HG02885 (cell line): Measurements from ENCODE around the gene CREB3L1.

ENCODE experiments used
- ATAC-seq: cut with Tn5 transposase; IDR thresholded peaks from one replicate; pipeline ENCODE4 v1.9.1; 2021; ENCODE audit warnings: mild to moderate bottlenecking; ENCODE audit not compliant: unreplicated experiment, poor library complexity

The CREB3L1 gene

DNA sequence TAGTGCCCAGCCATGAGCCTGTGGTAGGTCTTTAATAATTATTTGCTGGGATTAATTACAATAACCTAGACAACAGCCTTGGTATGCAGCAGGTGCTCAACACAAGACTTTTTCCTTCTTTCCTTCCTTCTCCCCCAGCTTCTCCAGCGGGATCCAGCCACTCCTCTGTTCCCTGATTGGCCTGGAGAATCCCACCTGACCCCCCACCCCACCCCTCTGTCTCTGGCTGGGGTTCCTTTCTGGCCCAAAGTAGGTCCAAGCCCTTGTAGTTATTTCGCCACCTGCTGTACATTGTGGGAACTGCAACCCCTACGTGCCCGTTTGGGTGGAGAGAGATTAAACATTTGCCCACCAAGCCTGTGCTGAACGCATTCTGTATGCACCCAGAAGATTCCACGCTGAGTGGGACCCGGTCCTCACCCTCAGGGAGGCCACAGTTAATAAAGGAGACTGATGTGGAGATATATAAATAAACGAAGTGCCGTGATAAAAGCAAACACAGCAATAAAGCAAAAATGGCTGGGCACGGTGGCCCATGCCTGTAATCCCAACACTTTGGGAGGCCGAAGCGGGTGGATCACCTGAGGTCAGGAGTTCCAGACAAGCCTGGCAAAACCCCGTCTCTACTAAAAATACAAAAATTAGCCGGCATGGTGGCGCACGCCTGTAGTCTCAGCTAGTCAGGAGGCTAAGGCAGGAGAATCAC is 37.7 kb downstream of the CREB3L1 start:
- ATAC-seq: no peak

DNA sequence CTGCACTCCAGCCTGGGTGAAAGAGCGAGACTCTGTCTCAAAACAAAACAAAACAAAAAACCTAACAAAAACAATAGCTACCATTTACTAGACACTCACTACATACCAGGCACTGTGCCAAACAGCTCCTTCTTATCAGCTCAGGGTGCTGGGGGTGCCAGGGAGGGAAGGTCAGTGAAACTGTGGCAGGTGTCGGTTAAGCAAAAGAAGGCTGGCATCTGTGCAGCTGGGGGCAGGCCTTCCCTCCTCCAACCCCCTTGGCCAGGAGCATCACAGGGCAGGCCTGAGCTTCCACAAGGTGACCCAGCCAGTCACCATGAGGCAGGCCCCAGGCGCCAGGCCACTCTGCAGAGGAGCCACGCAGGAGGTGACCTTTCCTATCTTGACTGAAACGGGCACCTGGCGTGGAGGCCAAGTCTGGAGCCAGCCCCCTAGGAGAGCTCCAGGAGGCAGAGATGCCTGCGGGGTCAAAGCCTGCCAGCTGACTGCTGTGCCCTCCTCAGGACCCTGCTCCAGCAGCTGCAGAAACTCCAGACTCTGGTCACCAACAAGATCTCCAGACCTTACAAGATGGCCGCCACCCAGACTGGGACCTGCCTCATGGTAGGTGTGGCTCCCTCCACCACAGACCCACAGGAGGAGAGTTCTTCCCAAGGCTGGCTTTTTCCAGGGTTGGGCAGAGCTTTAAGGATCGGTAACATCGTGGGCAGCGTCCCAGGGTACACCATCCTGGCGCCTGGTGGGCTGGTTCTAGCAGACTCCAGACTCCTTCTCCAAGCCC is 38.5 kb downstream of the CREB3L1 start:
- ATAC-seq: no peak

DNA sequence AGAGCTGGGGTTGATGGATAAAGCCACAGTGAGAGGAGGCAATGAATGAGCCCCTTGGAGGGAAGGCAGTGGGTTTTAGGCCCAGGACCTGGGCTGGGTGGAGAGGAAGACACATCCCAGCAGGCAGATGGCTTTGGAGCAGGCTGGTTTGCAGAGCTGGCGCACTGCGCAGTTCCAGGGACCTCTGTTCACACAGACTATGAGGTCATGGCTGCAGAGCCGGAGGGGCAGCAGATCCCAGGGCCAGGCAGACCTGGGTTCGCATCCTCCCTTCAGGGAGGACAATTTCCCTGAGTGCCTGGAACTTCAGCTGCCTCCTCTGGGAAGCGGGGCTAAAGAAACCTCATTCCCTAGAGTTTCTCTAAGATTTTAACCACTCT is 41.6 kb downstream of the CREB3L1 start:
- no peak for ATAC-seq

DNA sequence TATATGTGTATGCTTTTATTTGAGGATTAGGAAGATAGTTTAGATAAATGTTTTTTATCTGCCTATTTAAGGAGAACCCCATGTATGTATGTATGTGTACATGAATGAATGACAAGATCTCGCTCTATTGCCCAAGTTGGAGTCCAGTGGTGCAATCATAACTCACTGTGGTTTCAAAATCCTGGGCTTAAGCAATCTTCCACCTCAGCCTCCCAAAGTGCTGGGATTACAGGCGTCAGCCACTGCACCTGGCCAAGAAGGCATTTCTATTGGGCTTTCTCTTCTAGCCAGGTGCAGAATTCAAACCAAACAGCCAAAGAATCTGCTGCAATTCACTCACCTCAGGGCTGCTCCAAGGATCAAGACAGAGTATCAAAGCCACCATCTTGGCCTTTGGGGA is 44.3 kb downstream of the CREB3L1 start:
- no peak for ATAC-seq

DNA sequence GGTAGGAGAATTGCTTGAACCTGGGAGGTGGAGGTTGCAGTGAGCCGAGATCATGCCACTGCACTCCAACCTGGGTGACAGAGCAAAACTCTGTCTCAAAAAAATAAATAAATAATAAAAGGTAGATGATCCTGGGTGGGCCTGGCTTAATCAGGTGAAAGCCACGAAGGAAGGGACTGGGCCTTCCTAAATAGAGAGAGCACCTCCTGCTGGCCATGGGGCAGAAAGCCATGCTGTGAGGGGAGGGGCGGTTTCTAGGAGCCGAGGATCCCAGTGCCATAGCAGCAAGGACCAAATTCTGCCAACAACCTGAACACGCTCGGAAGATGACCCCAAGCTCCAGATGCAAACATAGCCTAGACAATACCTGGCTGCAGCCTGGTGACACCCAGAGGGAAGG is 45.3 kb downstream of the CREB3L1 start:
- ATAC-seq: no peak

DNA sequence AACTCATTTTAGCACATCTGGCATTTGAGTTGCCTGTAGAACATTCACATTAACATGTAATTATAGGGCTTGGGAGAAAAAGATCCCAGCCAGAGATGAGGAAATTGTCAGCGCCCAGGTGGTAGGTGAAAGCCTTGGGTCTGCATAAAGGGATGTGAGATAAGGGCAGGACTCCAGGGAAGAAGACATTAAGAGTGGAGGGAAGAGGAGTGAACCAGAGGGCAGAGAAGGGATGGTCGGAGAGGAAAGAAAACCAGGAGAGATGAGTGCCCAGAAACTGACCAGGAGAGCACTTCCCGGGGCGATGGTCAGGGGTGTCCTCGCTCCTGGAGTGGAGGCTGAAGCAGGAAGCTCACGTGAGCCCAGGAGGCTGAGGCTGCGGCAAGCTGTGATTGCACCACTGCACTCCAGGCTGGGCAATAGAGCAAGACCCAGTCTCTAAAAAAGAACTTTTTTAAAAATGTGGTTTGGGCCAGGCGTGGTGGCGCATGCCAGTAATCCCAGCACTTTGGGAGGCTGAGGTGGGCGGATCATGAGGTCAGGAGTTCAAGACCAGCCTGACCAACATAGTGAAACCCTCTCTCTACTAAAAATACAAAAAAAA is 49.5 kb downstream of the CREB3L1 start:
- ATAC-seq: no peak

DNA sequence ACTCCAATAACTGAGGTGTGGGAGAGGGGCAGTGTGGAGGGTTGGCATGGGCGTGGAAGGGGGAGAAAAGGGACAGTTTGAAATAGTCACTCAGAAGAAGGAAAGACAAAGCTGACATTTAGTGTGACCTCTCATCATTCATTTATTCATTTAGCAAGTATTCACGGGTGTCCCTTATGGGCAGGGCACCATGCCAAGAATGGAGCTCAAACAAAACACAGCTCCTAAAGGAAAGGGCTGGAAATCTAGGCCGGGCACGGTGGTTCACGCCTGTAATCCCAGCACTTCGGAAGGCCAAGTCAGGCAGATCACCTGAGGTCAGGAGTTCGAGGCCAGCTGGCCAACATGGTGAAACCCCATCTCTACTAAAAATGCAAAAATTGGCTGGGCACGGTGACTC is 50.4 kb downstream of the CREB3L1 start:
- no peak for ATAC-seq

DNA sequence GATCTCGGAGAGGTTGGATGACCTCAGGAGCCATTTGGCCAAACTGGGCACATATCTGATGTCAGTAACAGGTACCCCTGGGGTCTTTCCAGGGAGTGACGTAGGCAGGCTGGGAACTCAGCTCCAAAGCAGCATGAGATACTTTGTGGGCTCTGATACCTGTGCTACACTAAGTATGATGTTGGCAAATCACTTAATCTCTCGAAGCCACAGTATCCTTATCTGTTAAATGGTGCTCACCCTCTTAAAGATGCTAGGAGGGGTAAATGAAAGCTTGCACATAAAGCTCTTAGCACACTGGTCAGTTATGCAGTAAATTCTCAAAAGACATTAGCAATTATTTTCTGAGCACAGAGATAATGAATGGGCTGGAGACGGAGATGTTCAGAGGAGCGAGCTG is 52.7 kb downstream of the CREB3L1 start:
- no peak for ATAC-seq

DNA sequence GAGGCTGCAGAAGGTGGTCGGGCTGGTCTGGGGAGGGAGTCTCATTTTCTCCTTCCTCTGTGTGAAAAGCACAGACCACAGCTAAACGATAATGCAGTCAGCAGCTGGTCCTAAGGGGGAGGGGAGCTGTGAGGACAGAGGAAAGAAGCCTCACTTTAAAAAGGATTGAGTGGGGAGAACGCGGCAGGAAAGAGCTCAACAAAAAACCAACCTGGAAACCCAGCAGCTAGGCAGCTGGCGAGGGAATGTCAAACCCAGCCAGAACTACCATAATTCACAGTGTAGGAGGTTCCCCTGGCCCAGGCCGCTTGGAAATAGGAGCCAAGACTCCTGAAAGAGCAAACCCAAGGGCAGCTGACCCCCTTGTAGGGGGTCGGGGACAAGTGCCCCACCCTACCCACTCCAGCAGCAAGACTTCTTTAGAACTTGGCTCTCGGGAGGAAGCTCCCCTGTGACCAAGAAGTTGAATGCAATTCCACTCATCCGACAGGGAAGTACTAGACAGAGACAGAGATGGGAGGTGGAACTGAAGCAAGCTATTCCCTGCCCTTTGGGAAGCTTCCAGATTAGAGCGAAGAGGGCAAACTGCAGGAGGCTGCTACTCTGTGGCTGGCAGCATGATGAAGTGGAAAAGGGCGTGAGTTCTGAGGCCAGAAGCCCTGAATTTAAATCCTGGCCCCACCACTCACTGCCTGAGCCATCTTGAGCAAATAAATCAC is 53.3 kb downstream of the CREB3L1 start:
- ATAC-seq: no peak

DNA sequence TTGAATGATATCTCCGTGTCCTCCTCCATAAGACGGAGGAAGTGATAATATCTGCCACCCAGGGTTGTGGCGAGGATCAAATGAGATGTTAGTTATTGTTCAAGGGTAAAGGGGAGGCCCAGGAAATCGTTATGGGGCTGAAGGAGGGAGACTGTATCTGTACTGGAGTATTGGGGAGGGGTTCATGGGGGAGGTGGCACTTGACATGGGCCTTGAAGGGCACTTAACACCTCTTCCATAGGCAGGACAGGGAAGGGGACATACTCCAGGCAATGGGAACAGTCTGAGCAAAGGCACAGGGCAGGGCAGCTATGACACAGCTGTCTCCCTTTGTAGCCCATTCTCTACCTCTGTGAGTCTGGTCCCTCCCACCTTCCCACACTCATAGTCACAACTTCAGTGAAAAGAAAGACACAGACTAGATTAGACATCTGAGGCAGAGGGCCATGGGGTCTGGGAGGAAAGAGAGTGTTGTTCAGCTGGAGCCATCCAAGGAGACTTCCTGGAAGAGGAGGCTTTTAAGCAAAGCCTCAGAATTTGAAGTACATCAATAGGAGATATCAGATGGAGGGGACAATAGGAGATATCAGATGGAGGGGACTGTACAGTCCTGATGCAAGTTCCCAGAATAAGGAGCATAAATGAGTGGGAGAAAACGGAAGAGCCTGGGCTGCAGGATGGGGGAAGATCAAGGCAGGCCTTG is 54.0 kb downstream of the CREB3L1 start:
- ATAC-seq: no peak

DNA sequence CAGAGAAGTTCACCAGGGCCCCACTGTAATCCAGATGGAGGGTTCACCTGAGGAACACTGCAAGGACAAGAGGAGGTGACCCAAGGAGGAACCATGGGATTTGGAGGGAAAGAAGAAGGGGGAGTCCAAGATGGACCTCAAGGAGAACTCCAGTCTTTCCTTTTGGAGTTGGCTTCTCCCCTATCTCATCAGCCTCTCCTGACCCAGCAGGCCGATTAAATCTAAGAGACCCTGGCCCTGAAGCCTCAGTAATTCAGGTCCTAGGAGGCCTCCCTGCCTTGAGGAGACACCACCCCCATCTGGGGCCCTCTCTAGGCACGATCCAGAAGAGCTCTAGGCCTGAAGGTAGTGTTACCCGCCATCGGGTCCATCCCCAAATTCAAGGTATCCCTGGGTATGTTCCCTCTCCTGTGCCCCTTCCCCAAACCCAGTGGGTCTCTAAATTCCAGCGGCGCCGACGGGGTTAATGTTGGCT is 54.7 kb downstream of the CREB3L1 start:
- ATAC-seq: no peak

DNA sequence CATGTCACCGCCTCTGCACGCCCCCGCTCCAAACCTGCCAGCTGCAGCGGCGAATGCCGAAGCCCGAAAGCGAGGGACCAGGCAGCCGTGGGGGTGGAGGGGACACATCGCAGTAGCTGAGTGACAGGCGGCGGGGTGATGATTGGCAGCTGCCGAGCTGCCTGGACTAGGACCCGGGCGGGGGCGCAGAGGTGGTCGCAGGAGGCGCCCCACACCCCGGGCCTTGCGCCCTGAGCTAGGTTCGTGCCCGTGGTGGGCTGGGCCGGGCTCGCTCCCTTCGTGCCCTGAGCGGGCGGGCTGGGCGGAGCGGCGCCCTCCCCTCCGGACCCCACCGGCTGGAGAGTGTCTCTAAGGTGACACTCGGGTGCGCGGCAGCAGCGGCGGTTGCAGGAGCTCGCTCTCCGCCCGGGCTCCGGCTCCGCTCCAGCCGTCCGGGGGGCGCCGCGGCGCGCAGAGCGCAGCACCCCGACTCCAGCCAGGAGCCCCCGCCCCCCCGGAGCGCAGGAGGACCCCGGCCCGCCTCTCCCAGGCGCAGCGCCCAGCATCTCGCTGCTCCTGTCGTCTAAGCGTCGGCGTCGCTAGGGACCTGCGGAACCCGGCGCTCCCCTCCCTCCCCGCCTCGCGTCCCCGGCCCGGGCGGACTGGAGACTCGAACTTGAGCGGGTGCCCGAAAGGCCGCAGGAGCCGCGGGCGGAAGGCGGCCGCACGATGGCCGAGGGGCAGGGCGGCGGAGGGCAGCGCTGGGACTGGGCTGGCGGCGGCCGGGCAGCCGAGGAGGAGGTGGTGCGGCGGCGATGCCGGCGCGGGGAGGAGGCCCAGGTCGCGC is 55.3 kb downstream of the CREB3L1 start:
- ATAC-seq: no peak

DNA sequence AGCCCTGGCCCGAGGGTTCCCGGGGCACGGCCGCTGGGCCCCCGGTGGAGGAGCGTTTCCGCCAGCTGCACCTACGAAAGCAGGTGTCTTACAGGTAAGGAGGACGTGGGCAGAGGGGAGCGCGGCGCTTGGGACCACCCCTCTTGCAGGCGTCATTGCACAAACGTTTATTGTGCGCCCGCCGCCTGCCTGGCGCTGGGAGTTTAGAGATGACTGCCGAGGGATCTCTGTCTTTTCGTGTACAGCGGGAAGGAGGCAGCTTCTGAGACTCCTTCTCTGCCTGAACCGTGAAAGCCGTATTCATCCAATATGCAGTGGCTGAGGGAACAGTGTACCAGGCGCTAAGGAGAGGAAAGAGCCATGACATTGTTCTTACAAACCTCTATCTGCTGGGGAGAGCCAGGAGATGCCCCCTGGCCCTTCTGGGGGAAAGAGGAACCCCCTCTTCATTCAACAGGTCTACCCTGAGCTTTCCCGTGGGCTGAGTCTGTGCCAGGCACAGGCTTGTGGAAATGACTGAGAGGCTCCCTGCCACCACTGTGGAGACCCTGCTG is 56.0 kb downstream of the CREB3L1 start:
- no peak for ATAC-seq

DNA sequence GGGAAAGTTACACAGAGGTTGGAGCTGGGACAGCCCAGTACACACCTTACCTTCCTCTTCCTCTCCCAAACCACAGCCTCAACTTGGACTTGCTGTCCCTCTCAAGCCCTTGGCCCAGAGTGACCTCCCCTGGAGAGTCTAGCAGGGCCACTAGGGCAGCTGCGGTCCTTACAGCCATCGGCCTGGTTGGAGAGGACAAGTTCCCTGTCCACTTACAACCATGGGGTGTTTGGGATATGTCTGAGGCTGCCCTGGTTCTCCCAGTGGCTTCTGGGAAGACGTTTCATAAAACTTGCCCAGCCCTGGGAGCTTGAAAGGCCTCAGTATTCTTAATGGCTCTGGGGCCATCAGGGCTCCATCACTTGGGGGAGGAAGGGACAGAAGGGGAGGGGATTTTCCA is 56.7 kb downstream of the CREB3L1 start:
- ATAC-seq: no peak

DNA sequence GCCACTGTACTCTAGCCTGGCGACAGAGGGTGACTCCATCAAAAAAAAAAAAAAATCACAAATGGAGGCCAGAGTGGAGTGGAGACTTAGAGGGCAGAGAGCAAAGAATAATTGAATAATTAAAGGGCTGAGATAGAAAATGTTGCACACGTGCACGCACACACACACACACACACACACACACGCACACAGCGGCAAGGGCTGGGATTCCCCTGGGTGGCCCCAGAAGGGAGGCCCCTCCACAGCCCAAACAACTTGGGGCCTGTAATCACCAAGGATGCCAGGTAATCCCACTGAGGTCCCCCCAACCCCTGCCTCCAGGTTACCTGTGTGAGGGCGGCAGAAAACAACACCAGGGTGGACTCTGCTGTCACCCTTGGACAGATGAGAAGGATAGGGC is 57.8 kb downstream of the CREB3L1 start:
- no peak for ATAC-seq

DNA sequence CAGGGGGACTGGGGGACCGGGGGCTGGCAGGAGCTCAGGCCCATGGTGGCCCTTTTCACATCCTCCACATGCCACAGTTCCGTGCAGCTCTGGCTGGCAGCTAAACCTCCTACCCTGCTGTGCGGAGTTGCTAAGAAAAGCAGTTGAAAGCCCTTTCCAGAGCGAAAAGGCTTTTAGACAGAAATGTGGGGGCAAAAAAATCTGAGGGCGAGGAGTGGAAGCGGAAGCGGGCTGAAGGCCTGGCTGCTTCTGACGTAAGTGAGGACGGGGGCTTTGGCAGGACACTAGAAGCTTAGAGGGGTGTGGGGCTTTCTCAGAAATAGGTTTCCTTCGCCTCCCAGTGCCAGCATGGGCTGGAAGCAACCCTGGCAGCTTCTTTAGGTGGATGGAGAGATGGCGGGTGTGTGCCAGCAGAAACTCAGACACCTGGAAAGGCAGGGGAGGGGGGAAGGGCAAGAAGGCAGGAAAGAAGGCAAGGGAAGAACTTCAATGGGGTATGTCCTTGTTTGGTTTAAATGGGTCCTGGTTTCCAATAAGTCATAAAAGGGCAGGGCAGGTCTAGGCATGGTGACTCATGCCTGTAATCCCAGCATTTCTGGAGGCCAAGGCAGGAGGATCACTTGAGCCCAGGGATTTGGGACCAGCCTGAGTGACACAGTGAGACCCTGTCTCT is 58.6 kb downstream of the CREB3L1 start:
- no peak for ATAC-seq

DNA sequence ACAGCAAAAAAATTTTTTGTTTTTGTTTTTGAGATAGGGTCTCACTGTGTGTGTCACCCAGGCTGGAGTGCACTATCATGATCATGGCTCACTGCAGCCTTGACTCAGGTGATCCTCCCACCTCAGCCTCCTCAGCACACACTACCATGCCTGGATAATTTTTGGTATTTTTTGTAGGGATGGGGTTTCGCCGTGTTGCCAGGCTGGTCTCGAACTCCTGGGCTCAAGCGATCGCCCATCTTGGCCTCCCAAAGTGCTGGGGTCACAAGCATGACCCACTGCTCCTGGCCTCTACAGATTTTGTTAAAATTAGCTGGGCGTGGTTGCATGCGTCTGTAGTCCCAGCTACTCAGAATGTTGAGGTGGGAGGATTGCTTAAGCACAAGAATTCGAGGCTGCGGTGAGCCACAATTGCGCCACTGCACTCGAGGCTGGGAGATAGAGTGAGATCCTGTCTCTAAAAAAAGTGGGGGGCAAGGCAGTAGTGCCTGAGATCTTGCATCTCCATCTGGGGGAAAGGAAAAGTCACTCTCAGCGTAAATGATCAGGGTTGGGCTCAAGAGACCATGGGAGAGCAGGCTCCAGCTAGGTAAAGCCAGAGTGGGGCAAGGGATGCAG is 59.2 kb downstream of the CREB3L1 start:
- no peak for ATAC-seq
